RWPE1 (cell line): ENCODE measurements around the gene LEF1.

Experiments
- CTCF ChIA-PET: fragments of 350-600 bp; sonication (Branson Sonifier 250); formaldehyde crosslinking; extraction: SDS; loops from one replicate; lab custom pipeline; 2021; lab: Yijun Ruan, JAX
- POLR2A ChIA-PET: fragments of 400-600 bp; formaldehyde crosslinking; extraction: SDS; loops from one replicate; lab custom pipeline; 2020; ENCODE audit warnings: antibody characterized with exemption; ENCODE audit not compliant: low non-redundant PET; lab: Yijun Ruan, JAX
- DNase-seq: peaks from one replicate; pipeline ENCODE4 v3.0.0; 2012; ENCODE audit warnings: low spot score
- H3K27ac ChIP-seq: fragments of 450-650 bp; 2 replicates; pipeline ENCODE4 v1.5.1; 2017
- CTCF ChIP-seq: fragments of 450-650 bp; conservative IDR thresholded peaks from 2 replicates; pipeline ENCODE4 v1.5.1; 2017; ENCODE audit warnings: low read depth, mild to moderate bottlenecking

Gene LEF1

GRCh38 chr4:108109111-108109510 is 59.6 kb downstream of the LEF1 start:
- H3K27ac ChIP-seq = no peak overlapping the region
- ChIA-PET POLR2A (no interaction called here), CTCF (no interaction called here)
- no peak for DNase-seq
- no peak for TF ChIP-seq CTCF

- H3K27ac ChIP-seq = no peak overlapping the region
- DNase-seq = no peak
- ChIA-PET POLR2A (no interaction called here), CTCF (no interaction called here)
- TF ChIP-seq CTCF = no peak
These were observed 60.9 kb downstream of the LEF1 start for GRCh38 chr4:108107729-108108382.

GRCh38 chr4:108107101-108107500 is 61.6 kb downstream of the LEF1 start:
- no peak for TF ChIP-seq CTCF
- CTCF ChIA-PET = interaction anchor here (0.6 kb wide), 1 partner anchor 321 kb away, joined by 4 read pairs; no protein-coding TSS in a partner anchor
- POLR2A ChIA-PET = no interaction called here
- no peak overlapping the region for H3K27ac ChIP-seq
- no peak for DNase-seq

GRCh38 chr4:108106186-108106585 is 62.5 kb downstream of the LEF1 start:
- CTCF ChIA-PET = no interaction called here
- no peak for DNase-seq

GRCh38 chr4:108103099-108103862 is 65.5 kb downstream of the LEF1 start:
- DNase-seq = no peak
- CTCF ChIA-PET = interaction anchor here (0.6 kb wide), 1 partner anchor 93 kb away, joined by 4 read pairs; no protein-coding TSS in a partner anchor
- no peak overlapping the region for H3K27ac ChIP-seq
- POLR2A ChIA-PET = no interaction called here
- no peak for TF ChIP-seq CTCF

More at GRCh38 chr4:108106186-108106585, 62.5 kb downstream of the LEF1 start:
- POLR2A ChIA-PET = no interaction called here
- no peak overlapping the region for H3K27ac ChIP-seq
- no peak for TF ChIP-seq CTCF

- TF ChIP-seq CTCF = no peak
- ChIA-PET POLR2A (no interaction called here), CTCF (no interaction called here)
- H3K27ac ChIP-seq = no peak overlapping the region
- no peak for DNase-seq
These were observed 67.9 kb downstream of the LEF1 start for GRCh38 chr4:108100827-108101226.
